Keratinocyte (primary cell): ENCODE measurements around the gene ITPKB.

Experiments used
- CTCF ChIP-seq, 3 experiments: IDR thresholded peaks in 1 of 3; conservative IDR thresholded peaks in 1 of 3; optimal IDR thresholded peaks in 1 of 3; 2 replicates in 2 of 3; 3 replicates in 1 of 3; pipeline versions ENCODE3 to v1.5.1; 2011; ENCODE audit warnings: low read length in 3 of 3, mild to moderate bottlenecking in 3 of 3, moderate library complexity in 2 of 3, control low read depth in 1 of 3, inconsistent platforms in 1 of 3; ENCODE audit not compliant: insufficient read depth in 2 of 3; ENCODE audit errors: extremely low read depth in 1 of 3
- EZH2 ChIP-seq: IDR thresholded peaks from one replicate; pipeline ENCODE4 v1.6.1; 2012; ENCODE audit warnings: inconsistent platforms, mild to moderate bottlenecking, low read length, moderate library complexity

GRCh38 chr1:226646026-226646869 lies 92.8 kb downstream of the ITPKB start:
- TF ChIP-seq CTCF (optimal IDR thresholded peaks at IDR 0.05 in 1 of 3, IDR thresholded peaks at IDR 0.05 in 1 of 3, conservative IDR thresholded peaks at IDR 0.05 in 1 of 3; ENCODE audit: extremely low read depth in 1 of 3, insufficient read depth in 2 of 3, low read length in 3 of 3) (no peak), EZH2 (no peak)
